ENCODE data around the gene PALLD.

The PALLD gene

GRCh38 chr4:168765726-168766125, 268.9 kb downstream of the PALLD start:
- DNase-seq (ENCODE audit: low spot score) = no peak

- no peak for DNase-seq (ENCODE audit: low spot score)
Measured at GRCh38 chr4:168766604-168767316, 269.9 kb downstream of the PALLD start.

- DNase-seq (ENCODE audit: low spot score) = no peak
Measured at GRCh38 chr4:168769416-168769815, 272.6 kb downstream of the PALLD start.

- no peak for DNase-seq (ENCODE audit: low spot score)
Measured at GRCh38 chr4:168769837-168770236, 273.0 kb downstream of the PALLD start.

GRCh38 chr4:168771251-168771650, 274.4 kb downstream of the PALLD start:
- no peak for DNase-seq (ENCODE audit: low spot score)

GRCh38 chr4:168773388-168774195, 276.7 kb downstream of the PALLD start:
- no peak for DNase-seq (ENCODE audit: low spot score)

GRCh38 chr4:168776382-168776781, 279.5 kb downstream of the PALLD start:
- DNase-seq (ENCODE audit: low spot score) = no peak

GRCh38 chr4:168777277-168777965, 280.6 kb downstream of the PALLD start:
- no peak for DNase-seq (ENCODE audit: low spot score)

- DNase-seq (ENCODE audit: low spot score) = no peak
Measured at GRCh38 chr4:168781341-168781740, 284.5 kb downstream of the PALLD start.

- no peak for DNase-seq (ENCODE audit: low spot score)
Measured at GRCh38 chr4:168781926-168782325, 285.1 kb downstream of the PALLD start.

- DNase-seq (ENCODE audit: low spot score) = no peak
Measured at GRCh38 chr4:168782439-168782838, 285.6 kb downstream of the PALLD start.

- no peak for DNase-seq (ENCODE audit: low spot score)
Measured at GRCh38 chr4:168784786-168785461, 288.1 kb downstream of the PALLD start.

- DNase-seq (ENCODE audit: low spot score) = no peak
Measured at GRCh38 chr4:168787334-168787733, 290.5 kb downstream of the PALLD start.

- no peak for DNase-seq (ENCODE audit: low spot score)
Measured at GRCh38 chr4:168787801-168788595, 291.1 kb downstream of the PALLD start.

GRCh38 chr4:168790898-168791297, 294.0 kb downstream of the PALLD start:
- no peak for DNase-seq (ENCODE audit: low spot score)

GRCh38 chr4:168791376-168791775, 294.5 kb downstream of the PALLD start:
- DNase-seq (ENCODE audit: low spot score) = no peak

GRCh38 chr4:168793542-168793941, 296.7 kb downstream of the PALLD start:
- no peak for DNase-seq (ENCODE audit: low spot score)

GRCh38 chr4:168794092-168794707, 297.3 kb downstream of the PALLD start:
- DNase-seq (ENCODE audit: low spot score) = no peak

GRCh38 chr4:168794881-168795280, 298.0 kb downstream of the PALLD start:
- DNase-seq (ENCODE audit: low spot score) = no peak

GRCh38 chr4:168795346-168795745, 298.5 kb downstream of the PALLD start:
- no peak for DNase-seq (ENCODE audit: low spot score)

Measured in HuH-7 (cell line).